HCEC 1CT (cell line): ENCODE measurements around the gene KCTD12.

Experiments
- DNase-seq: peaks from one replicate; pipeline ENCODE4 v3.0.0-alpha.2; 2017

The KCTD12 gene

GRCh38 chr13:76852986-76853385, 33.2 kb downstream of the KCTD12 start:
- peak; percentile 66 for DNase-seq

- no peak for DNase-seq
Measured at GRCh38 chr13:76851961-76852360, 34.2 kb downstream of the KCTD12 start.

- DNase-seq: no peak
Measured at GRCh38 chr13:76849493-76849892, 36.7 kb downstream of the KCTD12 start.

GRCh38 chr13:76848596-76848995, 37.6 kb downstream of the KCTD12 start:
- peak; percentile 60 for DNase-seq

- peak; percentile 13 for DNase-seq
Measured at GRCh38 chr13:76846363-76846762, 39.8 kb downstream of the KCTD12 start.

- DNase-seq: no peak
Measured at GRCh38 chr13:76845865-76846264, 40.3 kb downstream of the KCTD12 start.

- no peak for DNase-seq
Measured at GRCh38 chr13:76845367-76845766, 40.8 kb downstream of the KCTD12 start.

GRCh38 chr13:76837801-76838200, 48.4 kb downstream of the KCTD12 start:
- DNase-seq: no peak

- peak; percentile 79 for DNase-seq
Measured at GRCh38 chr13:76836311-76836710, 49.9 kb downstream of the KCTD12 start.

GRCh38 chr13:76833441-76833954, 52.7 kb downstream of the KCTD12 start:
- no peak for DNase-seq

GRCh38 chr13:76832258-76832988, 53.8 kb downstream of the KCTD12 start:
- no peak for DNase-seq

GRCh38 chr13:76830805-76831204, 55.4 kb downstream of the KCTD12 start:
- DNase-seq: no peak
